Gastroesophageal sphincter (tissue), 3 donors: ENCODE measurements around the gene KCNT1.

Experiments used
- EP300 ChIP-seq: sonication (generic); formaldehyde crosslinking; IDR thresholded peaks from one replicate; pipeline ENCODE4 v1.6.1; 2017; ENCODE audit warnings: antibody characterized with exemption, mild to moderate bottlenecking
- POLR2A ChIP-seq, 2 donors: fragments of 450-650 bp; IDR thresholded peaks; one replicate each; pipeline ENCODE4 v1.6.1; 2017; ENCODE audit warnings: antibody characterized with exemption in 2 of 2, mild to moderate bottlenecking in 2 of 2, moderate library complexity in 1 of 2
- POLR2AphosphoS5 ChIP-seq: sonication (generic); formaldehyde crosslinking; IDR thresholded peaks from one replicate; pipeline ENCODE4 v1.6.1; 2017; ENCODE audit warnings: antibody characterized with exemption
- TF ChIP-seq, protein P1 (sequence below), 4 experiments: fragments of 200-600 bp in 2 of 4; fragments of 450-650 bp in 2 of 4; sonication (generic) in 1 of 4; IDR thresholded peaks; one replicate each; pipeline ENCODE4 v1.5.1; 2017 to 2019; ENCODE audit warnings: antibody characterized with exemption in 4 of 4, mild to moderate bottlenecking in 2 of 4, moderate library complexity in 2 of 4

DNA sequence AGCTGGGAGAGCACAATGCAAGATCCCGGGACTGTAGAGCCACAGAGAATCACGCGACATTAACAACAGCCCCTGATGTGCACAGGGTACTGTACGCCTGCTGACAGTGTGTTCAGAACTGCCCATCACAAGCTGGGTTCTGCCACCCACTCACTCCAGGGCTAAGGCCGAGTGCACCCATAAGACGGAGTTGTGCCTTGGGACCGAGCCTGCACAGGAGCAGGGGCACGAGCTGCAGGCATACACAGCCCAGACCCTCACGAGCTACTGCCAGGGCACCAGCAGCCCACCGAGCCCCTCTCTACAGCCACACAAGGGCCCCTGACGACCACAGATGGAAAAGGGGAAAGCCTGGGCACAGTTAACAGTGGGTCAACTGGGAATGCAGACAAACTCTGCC lies 137.5 kb downstream of the KCNT1 start:
- TF ChIP-seq POLR2A (IDR thresholded peaks at IDR 0.05): no peak
- TF ChIP-seq, protein P1, sequence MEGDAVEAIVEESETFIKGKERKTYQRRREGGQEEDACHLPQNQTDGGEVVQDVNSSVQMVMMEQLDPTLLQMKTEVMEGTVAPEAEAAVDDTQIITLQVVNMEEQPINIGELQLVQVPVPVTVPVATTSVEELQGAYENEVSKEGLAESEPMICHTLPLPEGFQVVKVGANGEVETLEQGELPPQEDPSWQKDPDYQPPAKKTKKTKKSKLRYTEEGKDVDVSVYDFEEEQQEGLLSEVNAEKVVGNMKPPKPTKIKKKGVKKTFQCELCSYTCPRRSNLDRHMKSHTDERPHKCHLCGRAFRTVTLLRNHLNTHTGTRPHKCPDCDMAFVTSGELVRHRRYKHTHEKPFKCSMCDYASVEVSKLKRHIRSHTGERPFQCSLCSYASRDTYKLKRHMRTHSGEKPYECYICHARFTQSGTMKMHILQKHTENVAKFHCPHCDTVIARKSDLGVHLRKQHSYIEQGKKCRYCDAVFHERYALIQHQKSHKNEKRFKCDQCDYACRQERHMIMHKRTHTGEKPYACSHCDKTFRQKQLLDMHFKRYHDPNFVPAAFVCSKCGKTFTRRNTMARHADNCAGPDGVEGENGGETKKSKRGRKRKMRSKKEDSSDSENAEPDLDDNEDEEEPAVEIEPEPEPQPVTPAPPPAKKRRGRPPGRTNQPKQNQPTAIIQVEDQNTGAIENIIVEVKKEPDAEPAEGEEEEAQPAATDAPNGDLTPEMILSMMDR (IDR thresholded peaks at IDR 0.05): no peak
- no peak for TF ChIP-seq POLR2AphosphoS5
- no peak for TF ChIP-seq EP300
